Right lung (tissue), 5 donors: ENCODE measurements around the gene ATN1. TPM values are rescaled to one million over a fixed set of nuclear protein-coding genes. Genes with fewer than 3 reads are reported as not detected.
"Not testable (repeated sequence)": the region's sequence is repeated elsewhere in the genome, so short reads cannot be mapped to it uniquely, and the experiment has no call there.

Experiments
- DNase-seq, 2 donors: peaks; one replicate each; pipeline ENCODE4 v3.0.0-alpha.2; 2013
- polyA plus RNA-seq, 5 donors: library from polyadenylated mRNA; unstranded; fragments of 120-200 nt; gene quantifications; one replicate each; pipeline versions ENCODE4 v1.2.1 to v1.2.3, GENCODE V29; 2013; ENCODE audit warnings: inconsistent platforms in 1 of 5, low replicate concordance in 1 of 5; ENCODE audit not compliant: insufficient read length in 5 of 5, insufficient read depth in 1 of 5

The ATN1 gene
- polyA plus RNA-seq, 5 donors = 80.2 to 135 (median 118) TPM

DNA sequence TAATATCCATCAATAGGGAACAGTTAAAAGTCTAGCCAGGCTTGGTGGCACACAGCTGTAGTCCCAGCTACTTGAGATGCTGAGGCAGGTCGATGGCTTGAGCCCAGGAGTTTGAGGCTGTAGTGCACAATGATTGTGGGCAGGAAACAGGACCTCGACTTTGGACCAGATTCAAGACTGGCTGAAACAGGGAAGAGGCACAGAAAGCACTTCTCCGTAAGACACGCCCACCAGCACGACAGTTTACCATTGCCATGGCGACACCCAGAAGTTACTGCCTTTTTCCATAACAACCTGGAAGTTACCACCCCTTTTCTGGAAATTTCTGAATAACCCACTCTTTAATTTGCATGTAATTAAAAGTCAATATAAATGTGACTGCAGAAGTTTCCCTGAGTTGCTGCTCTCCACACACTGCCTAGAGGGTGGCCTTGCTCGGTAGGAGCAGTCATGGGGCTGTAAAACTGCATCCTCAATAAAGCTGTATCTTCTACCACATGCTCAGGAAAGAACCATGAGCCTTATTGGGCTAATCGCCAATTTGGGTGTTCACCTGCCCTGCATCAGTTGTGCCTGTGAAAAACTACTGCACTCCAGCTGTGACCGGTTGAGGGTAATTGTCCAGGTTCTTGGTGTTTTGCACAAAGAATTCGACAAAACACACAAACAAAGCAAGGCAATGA, 27.8 kb upstream of the ATN1 start:
- DNase-seq = peak; percentile 58 to 61

DNA sequence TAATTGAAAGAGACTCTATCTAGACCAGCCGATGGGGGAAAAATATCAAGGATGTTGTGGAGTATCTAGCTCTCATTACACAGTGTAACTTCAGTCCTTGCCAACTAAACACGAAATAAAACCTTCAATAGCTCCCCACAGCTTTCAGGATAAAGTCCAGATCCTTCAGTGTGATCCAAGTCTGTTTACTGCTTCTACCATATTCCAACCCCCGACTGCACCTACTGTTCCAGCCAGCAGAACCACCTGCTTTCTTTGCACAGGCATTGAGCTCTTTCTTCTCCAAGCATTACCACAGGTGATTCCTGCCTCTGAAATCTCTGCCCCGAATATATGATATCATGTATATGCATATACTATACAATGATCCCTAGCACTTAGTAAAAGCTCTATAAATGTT, 25.3 kb upstream of the ATN1 start:
- no peak for DNase-seq

DNA sequence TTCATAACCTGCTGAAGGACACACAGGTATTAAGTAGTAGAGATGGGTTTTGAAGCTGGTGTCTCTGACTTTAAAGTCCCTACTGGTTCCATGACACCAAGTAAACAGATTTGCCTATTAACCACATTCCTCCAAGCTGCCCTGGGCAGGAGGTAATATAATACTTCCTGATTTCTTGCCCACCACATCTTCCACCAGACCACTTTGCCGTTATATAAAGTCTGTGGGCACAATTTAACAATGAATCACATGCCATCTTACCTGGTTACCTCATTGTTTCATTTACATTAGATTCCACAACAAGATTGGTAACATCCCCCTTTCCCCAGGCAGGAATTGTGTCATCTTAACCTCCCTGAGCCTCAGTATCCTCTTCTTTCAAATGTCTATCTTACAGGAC, 24.0 kb upstream of the ATN1 start:
- DNase-seq = no peak

DNA sequence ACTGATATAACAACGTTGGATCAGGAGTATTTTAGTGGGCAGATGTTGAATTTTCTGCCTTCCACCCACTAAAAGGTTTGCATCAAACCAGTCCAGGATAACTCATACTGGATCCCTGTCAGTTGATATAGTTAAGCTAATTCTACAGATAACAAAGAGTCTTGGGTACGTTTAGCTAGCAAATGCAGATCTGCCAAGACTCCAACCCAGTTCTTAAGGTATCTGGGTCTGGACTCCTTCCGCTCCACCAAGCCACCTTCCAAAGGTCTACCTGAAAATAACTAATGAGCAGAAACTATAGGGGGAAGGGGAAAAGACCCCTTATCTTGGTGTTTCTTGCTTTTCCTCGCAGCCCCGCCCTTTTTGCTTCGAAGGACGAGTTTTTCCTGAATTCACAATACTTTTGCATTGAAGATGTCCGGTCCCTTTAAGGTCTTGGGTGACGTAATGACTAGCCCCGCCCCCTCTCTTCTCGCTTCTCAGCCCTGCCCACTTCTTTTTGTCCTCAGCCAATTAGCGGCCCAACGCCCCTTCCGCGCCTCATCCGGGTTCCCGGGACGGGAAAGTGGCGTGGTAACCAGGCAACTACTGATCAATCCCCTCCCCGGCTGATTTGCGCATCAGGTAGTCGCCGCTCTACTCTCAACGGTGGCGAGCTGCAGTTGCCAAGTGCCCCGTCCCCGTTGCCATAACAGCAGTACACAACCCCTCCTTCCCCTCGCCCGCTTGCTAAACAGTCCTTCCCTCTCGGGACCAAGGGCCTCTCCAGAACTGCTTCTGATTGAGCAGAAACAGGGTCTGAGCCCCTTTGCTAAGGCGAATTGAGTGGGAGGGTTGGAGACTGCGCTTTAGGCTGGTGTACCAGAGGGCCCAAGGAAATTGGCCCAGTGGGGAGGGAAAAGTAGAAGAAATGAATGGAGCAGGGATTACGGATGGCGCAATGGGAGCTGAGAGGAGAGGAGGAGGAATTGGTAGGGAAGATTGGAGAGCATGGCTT, 23.2 kb upstream of the ATN1 start, which contains the start of gene LRRC23:
Gene LRRC23 (plus strand): TSS at position 543 of the 997 bp plus-strand sequence. CDS start 812 bp downstream, outside the sequence.
- peak; percentile 95 to 97 for DNase-seq

DNA sequence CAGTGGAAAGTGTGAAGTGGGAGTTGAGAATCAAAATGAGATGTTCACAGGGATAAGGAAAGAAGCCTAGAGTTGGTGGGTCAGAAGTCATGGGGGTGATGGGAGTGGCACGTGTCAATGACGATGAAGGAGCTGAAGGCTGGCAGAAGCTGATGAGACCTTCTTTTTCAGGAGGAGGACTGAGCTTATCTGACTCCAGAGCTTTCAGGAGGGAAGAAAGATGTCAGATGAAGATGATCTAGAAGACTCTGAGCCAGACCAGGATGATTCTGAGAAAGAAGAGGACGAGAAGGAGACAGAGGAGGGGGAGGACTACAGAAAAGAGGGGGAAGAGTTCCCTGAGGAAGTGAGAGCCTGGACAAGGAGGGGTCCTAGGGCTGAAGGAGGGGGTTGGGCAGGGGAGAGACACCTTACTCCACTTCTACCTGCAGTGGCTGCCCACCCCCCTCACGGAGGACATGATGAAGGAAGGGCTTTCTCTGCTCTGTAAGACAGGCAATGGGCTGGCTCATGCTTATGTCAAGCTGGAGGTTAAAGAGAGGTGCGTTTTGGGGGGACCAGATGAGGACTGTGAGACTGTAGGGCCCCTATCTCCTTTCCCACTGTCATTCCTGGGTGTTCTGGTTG, 22.2 kb upstream of the ATN1 start:
- no peak for DNase-seq

DNA sequence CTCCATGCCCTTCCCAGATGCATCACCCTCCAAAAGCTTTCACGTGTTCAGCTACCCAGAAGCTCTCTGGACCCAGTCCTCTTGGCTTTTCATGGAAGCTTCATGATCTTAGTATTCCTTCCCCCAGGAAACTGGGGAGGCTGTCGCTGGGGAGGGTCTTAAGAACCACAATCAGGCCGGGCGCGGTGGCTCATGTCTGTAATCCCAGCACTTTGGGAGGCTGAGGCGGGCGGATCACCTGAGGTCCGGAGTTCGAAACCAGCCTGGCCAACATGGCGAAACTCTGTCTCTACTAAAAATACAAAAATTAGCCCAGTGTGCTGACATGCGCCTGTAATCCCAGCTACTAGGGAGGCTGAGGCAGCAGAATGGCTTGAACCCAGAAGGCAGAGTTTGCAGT, 19.6 kb upstream of the ATN1 start:
- not testable (repeated sequence) for DNase-seq

DNA sequence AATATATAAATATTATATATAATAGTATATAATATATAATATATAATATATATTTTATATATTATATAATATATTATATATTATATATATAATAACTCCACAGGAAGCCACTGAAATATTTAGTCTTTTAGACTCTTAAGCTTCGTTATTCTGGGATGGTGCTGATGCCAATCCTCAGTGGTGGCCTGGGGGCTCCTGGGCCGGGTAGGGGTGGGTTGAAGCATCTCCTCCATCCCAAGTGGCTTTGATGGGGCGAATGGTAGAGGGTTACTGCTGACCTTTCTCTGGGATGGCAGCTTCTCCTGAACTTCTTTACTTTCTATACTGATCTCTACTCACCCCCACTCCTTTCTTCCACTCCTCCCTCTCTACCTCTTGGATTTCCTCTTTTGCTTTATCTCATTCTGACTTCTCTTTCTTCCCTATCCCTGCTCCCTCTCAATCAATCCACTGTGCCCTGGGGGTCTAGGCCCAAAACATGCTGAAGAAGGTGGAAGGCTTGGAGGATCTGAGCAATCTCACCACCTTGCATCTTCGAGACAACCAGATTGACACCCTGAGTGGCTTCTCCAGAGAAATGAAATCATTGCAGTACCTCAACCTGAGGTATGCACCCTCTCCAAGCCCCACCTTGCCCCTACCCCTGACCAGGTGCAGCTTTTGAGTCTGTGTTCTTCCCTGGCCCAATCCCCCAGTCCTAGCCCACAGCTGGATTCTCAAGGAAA, 18.2 kb upstream of the ATN1 start:
- DNase-seq = no peak

GRCh38 chr12:6912164-6912935, 15.4 kb upstream of the ATN1 start:
- no peak for DNase-seq

GRCh38 chr12:6914246-6914946, 13.4 kb upstream of the ATN1 start, which contains the start of gene ENO2:
TSS of gene ENO2 (plus strand) at chr12:6914580. CDS start at chr12:6915833, 1,253 bp downstream.
- DNase-seq = peak in 1 of 2 donors; percentile 38

GRCh38 chr12:6914947-6915788, 12.6 kb upstream of the ATN1 start:
- no peak for DNase-seq

DNA sequence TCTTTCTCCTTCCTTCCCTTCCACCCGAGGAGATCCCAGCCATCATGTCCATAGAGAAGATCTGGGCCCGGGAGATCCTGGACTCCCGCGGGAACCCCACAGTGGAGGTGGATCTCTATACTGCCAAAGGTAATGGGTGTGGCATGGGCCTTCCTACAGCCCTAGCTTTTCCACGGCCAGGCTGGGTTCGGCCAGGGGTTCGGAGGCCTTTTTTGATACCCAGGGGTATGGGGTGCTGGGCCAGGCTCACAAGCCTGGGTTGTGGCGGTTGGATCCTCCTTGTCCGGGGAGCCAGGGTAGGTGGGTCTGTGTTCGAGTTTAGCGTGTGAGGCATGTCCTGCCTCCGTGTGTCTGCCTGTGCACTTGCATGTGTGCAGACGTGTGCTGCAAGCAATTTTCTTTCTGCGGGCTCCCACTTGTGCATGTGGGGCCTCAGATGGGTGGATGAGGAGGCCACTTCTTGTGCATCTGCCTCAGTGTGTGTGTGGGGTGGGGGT, 11.9 kb upstream of the ATN1 start:
- no peak for DNase-seq

DNA sequence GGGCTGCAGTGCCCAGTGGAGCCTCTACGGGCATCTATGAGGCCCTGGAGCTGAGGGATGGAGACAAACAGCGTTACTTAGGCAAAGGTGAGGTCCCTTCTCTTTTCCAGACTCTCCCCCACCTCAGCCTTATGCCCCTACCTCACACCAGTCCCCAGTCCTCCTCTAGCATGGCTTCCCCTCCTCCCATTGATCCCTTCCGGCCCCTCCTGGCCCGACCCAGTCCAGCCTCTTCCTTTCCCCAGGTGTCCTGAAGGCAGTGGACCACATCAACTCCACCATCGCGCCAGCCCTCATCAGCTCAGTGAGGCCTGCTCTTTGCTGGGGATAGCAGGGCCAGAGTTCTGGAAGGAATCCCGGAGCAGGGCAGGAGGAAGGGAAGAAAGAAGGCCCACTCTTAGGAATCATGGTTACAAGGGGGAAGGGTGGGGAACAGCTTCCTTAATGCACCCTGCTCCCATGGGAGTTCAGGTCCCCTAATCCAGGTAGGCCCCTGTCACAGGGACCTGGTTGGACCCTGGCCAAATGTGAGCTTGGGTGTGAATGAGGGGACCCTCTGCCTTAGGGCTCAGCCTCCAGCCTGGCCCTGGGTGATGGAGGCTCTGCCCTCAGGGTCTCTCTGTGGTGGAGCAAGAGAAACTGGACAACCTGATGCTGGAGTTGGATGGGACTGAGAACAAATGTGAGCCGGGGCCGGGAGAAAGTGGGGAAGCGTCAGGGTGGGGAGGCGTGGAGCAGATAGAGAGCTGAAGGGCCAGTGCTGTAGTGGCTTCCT, 11.1 kb upstream of the ATN1 start:
- no peak for DNase-seq

DNA sequence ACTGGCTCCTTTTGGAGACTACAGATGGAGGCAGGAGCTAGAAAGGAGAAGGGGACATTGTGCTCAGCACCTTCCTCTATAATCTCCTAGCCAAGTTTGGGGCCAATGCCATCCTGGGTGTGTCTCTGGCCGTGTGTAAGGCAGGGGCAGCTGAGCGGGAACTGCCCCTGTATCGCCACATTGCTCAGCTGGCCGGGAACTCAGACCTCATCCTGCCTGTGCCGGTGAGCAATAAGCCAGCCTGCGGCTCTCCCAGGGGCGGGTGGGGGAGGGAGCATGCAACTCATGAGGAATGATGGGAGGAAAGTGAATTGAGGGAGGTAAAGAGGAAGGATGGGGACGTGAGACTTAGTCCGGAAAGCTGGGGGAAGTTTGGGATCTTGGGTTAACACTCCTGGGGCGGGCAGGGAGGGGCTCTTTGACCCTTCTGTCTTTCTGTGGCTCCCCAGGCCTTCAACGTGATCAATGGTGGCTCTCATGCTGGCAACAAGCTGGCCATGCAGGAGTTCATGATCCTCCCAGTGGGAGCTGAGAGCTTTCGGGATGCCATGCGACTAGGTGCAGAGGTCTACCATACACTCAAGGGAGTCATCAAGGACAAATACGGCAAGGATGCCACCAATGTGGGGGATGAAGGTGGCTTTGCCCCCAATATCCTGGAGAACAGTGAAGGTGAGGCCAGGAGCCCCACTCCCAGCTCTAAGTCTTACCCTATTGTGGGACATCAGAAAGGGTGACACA, 10.1 kb upstream of the ATN1 start:
- DNase-seq = no peak

DNA sequence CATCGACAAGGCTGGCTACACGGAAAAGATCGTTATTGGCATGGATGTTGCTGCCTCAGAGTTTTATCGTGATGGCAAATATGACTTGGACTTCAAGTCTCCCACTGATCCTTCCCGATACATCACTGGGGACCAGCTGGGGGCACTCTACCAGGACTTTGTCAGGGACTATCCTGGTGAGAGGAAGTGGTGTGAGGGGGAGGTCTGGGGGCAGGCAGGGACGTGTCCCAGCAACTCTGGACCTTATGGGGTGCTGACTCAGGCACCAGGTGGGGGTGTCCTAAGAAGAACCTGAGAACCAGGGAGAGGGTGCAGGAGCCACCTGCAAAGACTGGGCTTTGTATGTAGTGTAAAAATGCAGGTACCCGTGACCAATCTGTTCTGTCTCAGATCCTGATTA, 8.2 kb upstream of the ATN1 start:
- DNase-seq = no peak

- DNase-seq = no peak
Measured at GRCh38 chr12:6921539-6921938, 6.2 kb upstream of the ATN1 start.

- no peak for DNase-seq
Measured at GRCh38 chr12:6921996-6922946, 5.5 kb upstream of the ATN1 start.
